ENCODE measurements around the gene CHRNA5. TPM values are rescaled to one million over a fixed set of nuclear protein-coding genes. Genes with fewer than 3 reads are reported as not detected.
"Not testable (repeated sequence)": the region's sequence is repeated elsewhere in the genome, so short reads cannot be mapped to it uniquely, and the experiment has no call there.

CHRNA5 gene
- polyA plus RNA-seq, 1 donor = 0.76 TPM

GRCh38 chr15:78565951-78566774 lies 843 bp downstream of the CHRNA5 start:
- DNase-seq (ENCODE audit: low read depth) = no peak

GRCh38 chr15:78567531-78567930 lies 2.2 kb downstream of the CHRNA5 start:
- DNase-seq (ENCODE audit: low read depth) = no peak

- no peak for DNase-seq (ENCODE audit: low read depth)
Observed at GRCh38 chr15:78570710-78571109, 5.4 kb downstream of the CHRNA5 start.

- no peak for DNase-seq (ENCODE audit: low read depth)
Observed at GRCh38 chr15:78571382-78571781, 6.1 kb downstream of the CHRNA5 start.

GRCh38 chr15:78573416-78573815 lies 8.1 kb downstream of the CHRNA5 start:
- DNase-seq (ENCODE audit: low read depth) = no peak

GRCh38 chr15:78574944-78575343 lies 9.6 kb downstream of the CHRNA5 start:
- no peak for DNase-seq (ENCODE audit: low read depth)

GRCh38 chr15:78597583-78597982 lies 32.3 kb downstream of the CHRNA5 start:
- DNase-seq (ENCODE audit: low read depth) = no peak

GRCh38 chr15:78598348-78598747 lies 33.0 kb downstream of the CHRNA5 start:
- DNase-seq (ENCODE audit: low read depth) = no peak

- no peak for DNase-seq (ENCODE audit: low read depth)
Observed at GRCh38 chr15:78599189-78599588, 33.9 kb downstream of the CHRNA5 start.

- DNase-seq (ENCODE audit: low read depth) = no peak
Observed at GRCh38 chr15:78603467-78603866, 38.1 kb downstream of the CHRNA5 start.

- no peak for DNase-seq (ENCODE audit: low read depth)
Observed at GRCh38 chr15:78604420-78604819, 39.1 kb downstream of the CHRNA5 start.

GRCh38 chr15:78605201-78605600 lies 39.9 kb downstream of the CHRNA5 start:
- no peak for DNase-seq (ENCODE audit: low read depth)

- DNase-seq (ENCODE audit: low read depth) = no peak
Observed at GRCh38 chr15:78605680-78606079, 40.4 kb downstream of the CHRNA5 start.

GRCh38 chr15:78609551-78609950 lies 44.2 kb downstream of the CHRNA5 start:
- not testable (repeated sequence) for DNase-seq (ENCODE audit: low read depth)

- no peak for DNase-seq (ENCODE audit: low read depth)
Observed at GRCh38 chr15:78614021-78614420, 48.7 kb downstream of the CHRNA5 start.

- no peak for DNase-seq (ENCODE audit: low read depth)
Observed at GRCh38 chr15:78615151-78615589, 49.9 kb downstream of the CHRNA5 start.

- no peak for DNase-seq (ENCODE audit: low read depth)
Observed at GRCh38 chr15:78616506-78616905, 51.2 kb downstream of the CHRNA5 start.

GRCh38 chr15:78617076-78617475 lies 51.8 kb downstream of the CHRNA5 start:
- no peak for DNase-seq (ENCODE audit: low read depth)

- no peak for DNase-seq (ENCODE audit: low read depth)
Observed at GRCh38 chr15:78617516-78617915, 52.2 kb downstream of the CHRNA5 start.

GRCh38 chr15:78618064-78618463 lies 52.7 kb downstream of the CHRNA5 start:
- DNase-seq (ENCODE audit: low read depth) = no peak

- DNase-seq (ENCODE audit: low read depth) = peak; percentile 54
Observed at GRCh38 chr15:78618490-78618934, 53.2 kb downstream of the CHRNA5 start.

- DNase-seq (ENCODE audit: low read depth) = no peak
Observed at GRCh38 chr15:78619022-78619950, 54.0 kb downstream of the CHRNA5 start.
